Small intestine (tissue), 7 donors: Measurements from ENCODE around the gene CEP20. TPM values are rescaled to one million over a fixed set of nuclear protein-coding genes. Genes with fewer than 3 reads are reported as not detected.

Experiments used
- DNase-seq, 2 donors: peaks; one replicate each; pipeline versions ENCODE4 v3.0.0 to v3.0.0-alpha.2; 2013
- FAIRE-seq: peaks from 2 replicates; lab custom pipeline; 2012; peaks lifted over from hg19 to GRCh38; lab: Jason Lieb, UNC
- H3K27ac ChIP-seq, 3 donors: one replicate each; pipeline ENCODE4 v1.5.1; 2013; ENCODE audit warnings: low read length in 2 of 3, mild to moderate bottlenecking in 2 of 3, control low read depth in 1 of 3, inconsistent platforms in 1 of 3, low read depth in 1 of 3, moderate library complexity in 1 of 3
- H3K27me3 ChIP-seq, 3 donors: one replicate each; pipeline ENCODE4 v1.6.1; 2013; ENCODE audit warnings: low read length in 3 of 3, inconsistent platforms in 1 of 3; ENCODE audit not compliant: control insufficient read depth in 3 of 3, insufficient read depth in 3 of 3
- H3K36me3 ChIP-seq, 3 donors: one replicate each; pipeline ENCODE4 v1.6.1; 2013; ENCODE audit warnings: low read length in 3 of 3, inconsistent platforms in 1 of 3, low read depth in 1 of 3, mild to moderate bottlenecking in 1 of 3, moderate library complexity in 1 of 3; ENCODE audit not compliant: control insufficient read depth in 3 of 3, insufficient read depth in 2 of 3
- H3K4me1 ChIP-seq, 3 donors: one replicate each; pipeline ENCODE4 v1.6.1; 2013; ENCODE audit warnings: low read length in 2 of 3, inconsistent platforms in 1 of 3, low read depth in 1 of 3, mild to moderate bottlenecking in 1 of 3, moderate library complexity in 1 of 3; ENCODE audit not compliant: control insufficient read depth in 3 of 3, insufficient read depth in 2 of 3
- H3K4me3 ChIP-seq, 3 donors: one replicate each; pipeline ENCODE4 v1.5.1; 2013; ENCODE audit warnings: low read length in 3 of 3, control low read depth in 1 of 3, inconsistent platforms in 1 of 3, low read depth in 1 of 3, mild to moderate bottlenecking in 1 of 3, moderate library complexity in 1 of 3
- H3K9me3 ChIP-seq, 2 donors: one replicate each; pipeline ENCODE4 v1.6.1; 2013; ENCODE audit warnings: low read depth in 1 of 2, low read length in 1 of 2; ENCODE audit not compliant: control insufficient read depth in 2 of 2, insufficient read depth in 1 of 2
- WGBS, 3 donors: extraction: QIAGEN DNeasy Blood & Tissue Kit; methylation state at CpG; one replicate each; pipeline ENCODE4 v1.1.7; 2013; 5-methylcytosine and 5-hydroxymethylcytosine counted together
- polyA plus RNA-seq, 4 donors: library from polyadenylated mRNA; stranded (reverse) in 3 of 4; unstranded in 1 of 4; fragments of 200-250 nt in 3 of 4; fragments of 120-200 nt in 1 of 4; gene quantifications; one replicate each; pipeline versions ENCODE4 v1.2.1 to v1.2.3, GENCODE V29; 2013
- donor health status: healthy with polysubstance abuse.
- donor health status: control.
- donor health status: control.
- donor health status: Bipolar disorder and iron deficiency.
- donor health status: healthy.

Gene CEP20
- polyA plus RNA-seq, 4 donors: 10.7 to 28.5 (median 21.3) TPM

- Histone ChIP-seq H3K4me1 (no peaks in the 10 kb centered on the region), H3K36me3 (no peaks in the 10 kb centered on the region), H3K4me3 (no peak overlapping the region), H3K27me3 (no peaks in the 10 kb centered on the region), H3K9me3 (peaks cover 0 to 5% of the 10 kb centered on the region in 2 donors), H3K27ac (no peak overlapping the region)
- WGBS, 3 donors: 75 to 85% (median 82%) methylated on average over 2 of the region's 2 CpGs
- DNase-seq: no peak
- no peak for FAIRE-seq
Observed at GRCh38 chr16:15906439-15906838, 18.0 kb upstream of the CEP20 start.

- H3K9me3 ChIP-seq: peaks cover 0 to 5% of the 10 kb centered on the region in 2 donors
- H3K27me3 ChIP-seq: no peaks in the 10 kb centered on the region
- H3K4me1 ChIP-seq: no peaks in the 10 kb centered on the region
- 94 to 97% (median 95%) methylated on average over 5 of the region's 5 CpGs for WGBS, 3 donors
- no peak overlapping the region for H3K27ac ChIP-seq
- H3K36me3 ChIP-seq: no peaks in the 10 kb centered on the region
- H3K4me3 ChIP-seq: no peak overlapping the region
- DNase-seq (no peak), FAIRE-seq (no peak)
Observed at GRCh38 chr16:15903960-15904359, 15.6 kb upstream of the CEP20 start.

- H3K36me3 ChIP-seq: no peaks in the 10 kb centered on the region
- H3K27me3 ChIP-seq: no peaks in the 10 kb centered on the region
- H3K4me3 ChIP-seq: no peak overlapping the region
- H3K27ac ChIP-seq: no peak overlapping the region
- FAIRE-seq (no peak), DNase-seq (no peak)
- WGBS, 3 donors: 78 to 86% (median 80%) methylated on average over 6 of the region's 6 CpGs
- no peaks in the 10 kb centered on the region for H3K9me3 ChIP-seq
- no peaks in the 10 kb centered on the region for H3K4me1 ChIP-seq
Observed at GRCh38 chr16:15900901-15901500, 12.6 kb upstream of the CEP20 start.

- FAIRE-seq (no peak), DNase-seq (no peak)
- Histone ChIP-seq H3K4me3 (no peak overlapping the region), H3K27me3 (no peaks in the 10 kb centered on the region), H3K27ac (no peak overlapping the region), H3K4me1 (no peaks in the 10 kb centered on the region), H3K36me3 (no peaks in the 10 kb centered on the region), H3K9me3 (no peaks in the 10 kb centered on the region)
- WGBS, 3 donors: 94 to 99% (median 95%) methylated on average over 3 of the region's 3 CpGs
Observed at GRCh38 chr16:15900357-15900756, 12.0 kb upstream of the CEP20 start.

GRCh38 chr16:15899538-15900100, 11.2 kb upstream of the CEP20 start:
- Histone ChIP-seq H3K27ac (peak overlapping the region in 2 of 3 donors; percentile 35 to 41), H3K4me3 (no peak overlapping the region), H3K9me3 (no peaks in the 10 kb centered on the region), H3K4me1 (no peaks in the 10 kb centered on the region), H3K27me3 (no peaks in the 10 kb centered on the region), H3K36me3 (no peaks in the 10 kb centered on the region)
- 16 to 48% (median 21%) methylated on average over 9 of the region's 9 CpGs for WGBS, 3 donors
- FAIRE-seq (no peak), DNase-seq (peak; percentile 33 to 91)

GRCh38 chr16:15898654-15899053, 10.3 kb upstream of the CEP20 start:
- no peak for FAIRE-seq
- no peak overlapping the region for H3K27ac ChIP-seq
- WGBS, 3 donors: 86 to 98% (median 95%) methylated on average over 6 of the region's 6 CpGs
- no peaks in the 10 kb centered on the region for H3K4me1 ChIP-seq
- no peak overlapping the region for H3K4me3 ChIP-seq
- no peaks in the 10 kb centered on the region for H3K27me3 ChIP-seq
- H3K9me3 ChIP-seq: no peaks in the 10 kb centered on the region
- H3K36me3 ChIP-seq: no peaks in the 10 kb centered on the region
- DNase-seq: no peak

GRCh38 chr16:15897834-15898254, 9.4 kb upstream of the CEP20 start:
- H3K27ac ChIP-seq: no peak overlapping the region
- no peak overlapping the region for H3K4me3 ChIP-seq
- 43 to 57% (median 45%) methylated on average over 5 of the region's 5 CpGs for WGBS, 3 donors
- DNase-seq (no peak), FAIRE-seq (no peak)
- no peaks in the 10 kb centered on the region for H3K9me3 ChIP-seq
- no peaks in the 10 kb centered on the region for H3K27me3 ChIP-seq
- no peaks in the 10 kb centered on the region for H3K4me1 ChIP-seq
- H3K36me3 ChIP-seq: no peaks in the 10 kb centered on the region

GRCh38 chr16:15897121-15897780, 8.8 kb upstream of the CEP20 start:
- Histone ChIP-seq H3K4me3 (no peak overlapping the region), H3K4me1 (no peaks in the 10 kb centered on the region), H3K27ac (no peak overlapping the region), H3K36me3 (no peaks in the 10 kb centered on the region), H3K27me3 (no peaks in the 10 kb centered on the region), H3K9me3 (no peaks in the 10 kb centered on the region)
- DNase-seq (no peak), FAIRE-seq (no peak)
- 91 to 95% (median 93%) methylated on average over 8 of the region's 8 CpGs for WGBS, 3 donors
